ENCODE results near the gene EXOC3. TPM values are rescaled to one million over a fixed set of nuclear protein-coding genes. Genes with fewer than 3 reads are reported as not detected.

Gene EXOC3
- total and polyA plus RNA-seq, 4 donors = 34.8 to 61.0 (median 51.9) TPM

DNA sequence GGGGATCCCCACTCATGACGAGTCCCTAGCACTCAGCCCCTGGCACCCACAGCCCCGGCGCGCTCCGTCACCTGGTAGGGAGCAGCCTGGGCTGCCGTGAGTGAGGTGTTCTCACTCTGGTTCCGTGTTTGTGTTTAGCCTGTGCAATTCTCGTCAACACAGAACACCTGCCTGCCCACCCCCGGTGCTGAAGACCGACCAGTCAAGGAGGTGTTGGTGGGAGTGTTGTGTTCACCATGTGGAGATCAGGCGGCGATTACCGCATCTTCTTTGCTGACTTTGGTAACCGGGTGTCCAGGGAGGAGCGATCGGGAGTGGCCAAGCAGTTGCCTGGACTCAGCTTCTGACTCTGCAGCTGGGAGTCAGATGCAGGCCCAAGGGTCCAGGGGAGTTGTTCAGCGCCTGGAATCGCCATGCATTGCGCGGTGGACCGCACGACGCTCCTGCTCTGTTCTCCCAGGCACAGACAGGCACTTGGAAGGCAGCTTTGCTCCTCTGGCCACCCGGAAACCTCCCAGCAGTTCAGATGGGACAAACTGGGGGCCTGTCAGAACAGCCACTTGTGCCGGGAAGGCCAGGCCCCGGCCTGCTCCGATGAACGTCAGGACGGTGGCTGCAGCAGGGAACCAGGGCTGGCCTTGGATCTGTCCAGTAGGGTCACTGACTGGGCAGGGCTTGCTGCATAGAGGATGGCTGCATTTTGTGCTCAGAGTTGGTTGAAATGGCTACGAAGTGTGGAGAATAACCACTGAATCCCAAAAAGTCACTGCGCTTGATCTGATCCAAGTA is 28.2 kb downstream of the EXOC3 start:
- Histone ChIP-seq H3K4me3 (no peak overlapping the region), H3K9me3 (ENCODE audit: control insufficient read depth in 4 of 4, insufficient read depth in 3 of 4, low read length in 3 of 4) (no peaks in the 10 kb centered on the region), H3K27ac (ENCODE audit: low read depth in 1 of 2, low read length in 1 of 2) (no peak overlapping the region), H3K9ac (ENCODE audit: insufficient read depth in 1 of 2, low read length in 2 of 2) (no peak overlapping the region), H3K27me3 (ENCODE audit: control insufficient read depth in 3 of 3, insufficient read depth in 3 of 3, low read length in 2 of 3) (peaks cover 0 to 12% (median 0%) of the 10 kb centered on the region in 3 donors), H3K4me1 (ENCODE audit: control insufficient read depth in 5 of 5, insufficient read depth in 5 of 5, low read length in 5 of 5) (peaks cover 0 to 30% (median 15%) of the 10 kb centered on the region in 5 donors), H3K36me3 (ENCODE audit: control insufficient read depth in 4 of 4, insufficient read depth in 4 of 4, low read length in 4 of 4) (peaks cover 0 to 17% (median 6%) of the 10 kb centered on the region in 4 donors)
- TF ChIP-seq CTCF (IDR thresholded peaks at IDR 0.05; ENCODE audit: control extremely low read depth, extremely low read depth) = no peak
- no peak for DNase-seq
- 92 to 93% methylated on average over 31 of the region's 31 CpGs for WGBS, 2 donors
- ATAC-seq (ENCODE audit: insufficient read depth, low FRiP score) = no peak

DNA sequence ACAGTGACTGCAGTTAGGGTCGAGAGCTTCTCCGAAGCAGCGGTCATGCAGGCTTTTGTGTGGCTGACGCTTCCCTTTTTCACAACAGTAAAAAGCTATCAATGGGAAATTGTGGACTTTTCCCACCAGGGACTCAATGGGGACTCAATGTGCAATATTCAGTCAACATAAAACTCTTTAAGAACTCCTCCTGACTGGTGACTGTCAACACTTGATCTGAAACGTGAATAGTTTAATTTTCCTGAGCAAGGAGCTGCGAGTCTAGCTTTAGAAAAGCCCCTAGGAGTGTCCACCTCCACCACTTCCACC is 28.7 kb downstream of the EXOC3 start:
- DNase-seq (no peak), ATAC-seq (ENCODE audit: insufficient read depth, low FRiP score) (no peak)
- Histone ChIP-seq H3K9me3 (ENCODE audit: control insufficient read depth in 4 of 4, insufficient read depth in 3 of 4, low read length in 3 of 4) (no peaks in the 10 kb centered on the region), H3K27ac (ENCODE audit: low read depth in 1 of 2, low read length in 1 of 2) (no peak overlapping the region), H3K9ac (ENCODE audit: insufficient read depth in 1 of 2, low read length in 2 of 2) (no peak overlapping the region), H3K4me3 (no peak overlapping the region), H3K4me1 (ENCODE audit: control insufficient read depth in 5 of 5, insufficient read depth in 5 of 5, low read length in 5 of 5) (peaks cover 0 to 30% (median 15%) of the 10 kb centered on the region in 5 donors), H3K36me3 (ENCODE audit: control insufficient read depth in 4 of 4, insufficient read depth in 4 of 4, low read length in 4 of 4) (peaks cover 0 to 12% (median 4%) of the 10 kb centered on the region in 4 donors), H3K27me3 (ENCODE audit: control insufficient read depth in 3 of 3, insufficient read depth in 3 of 3, low read length in 2 of 3) (peaks cover 0 to 14% (median 0%) of the 10 kb centered on the region in 3 donors)
- no peak for TF ChIP-seq CTCF (IDR thresholded peaks at IDR 0.05; ENCODE audit: control extremely low read depth, extremely low read depth)
- WGBS, 2 donors = 54 to 64% methylated on average over 6 of the region's 6 CpGs

DNA sequence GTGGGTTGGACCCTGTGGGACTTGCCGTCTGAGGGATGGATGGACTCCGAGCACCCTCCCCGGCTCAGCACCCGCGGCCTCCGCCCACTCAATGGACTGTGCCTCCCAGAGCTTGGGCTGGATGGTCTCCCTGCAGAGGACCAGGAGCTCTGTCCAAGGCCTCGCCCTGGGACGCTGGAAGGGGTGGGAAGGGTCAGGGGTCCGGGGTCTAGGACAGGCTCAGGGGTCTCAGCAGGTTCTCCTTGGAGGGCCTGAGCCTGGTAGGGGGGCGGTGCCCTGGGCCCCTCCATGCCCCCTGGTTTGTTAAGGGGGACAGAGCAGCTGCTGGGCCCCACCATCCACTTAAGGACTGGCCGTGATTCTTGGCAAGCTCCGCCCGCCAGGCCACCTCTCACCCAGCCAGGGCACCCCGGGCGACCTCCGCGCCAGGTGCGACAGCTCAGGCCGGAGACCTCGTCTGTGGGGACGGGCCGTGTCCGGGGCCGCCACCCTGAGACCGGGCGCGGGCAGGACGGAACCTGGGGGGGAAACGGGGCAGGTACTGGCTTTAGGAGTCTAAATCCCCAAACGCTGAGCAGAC is 29.2 kb downstream of the EXOC3 start:
- Histone ChIP-seq H3K27me3 (ENCODE audit: control insufficient read depth in 3 of 3, insufficient read depth in 3 of 3, low read length in 2 of 3) (peaks cover 0 to 14% (median 0%) of the 10 kb centered on the region in 3 donors), H3K4me3 (peak overlapping the region; percentile 54), H3K27ac (ENCODE audit: low read depth in 1 of 2, low read length in 1 of 2) (peak overlapping the region; percentile 78 to 85), H3K36me3 (ENCODE audit: control insufficient read depth in 4 of 4, insufficient read depth in 4 of 4, low read length in 4 of 4) (peaks cover 0 to 8% (median 2%) of the 10 kb centered on the region in 4 donors), H3K4me1 (ENCODE audit: control insufficient read depth in 5 of 5, insufficient read depth in 5 of 5, low read length in 5 of 5) (peaks cover 0 to 30% (median 15%) of the 10 kb centered on the region in 5 donors), H3K9ac (ENCODE audit: insufficient read depth in 1 of 2, low read length in 2 of 2) (peak overlapping the region; percentile 11 to 19), H3K9me3 (ENCODE audit: control insufficient read depth in 4 of 4, insufficient read depth in 3 of 4, low read length in 3 of 4) (no peaks in the 10 kb centered on the region)
- DNase-seq = no peak
- WGBS, 2 donors = 16 to 25% methylated on average over 30 of the region's 30 CpGs
- no peak for TF ChIP-seq CTCF (IDR thresholded peaks at IDR 0.05; ENCODE audit: control extremely low read depth, extremely low read depth)
- ATAC-seq (ENCODE audit: insufficient read depth, low FRiP score) = no peak

Measured in lung (tissue), 12 donors.